ENCODE results near the gene MICALL1. TPM values are rescaled to one million over a fixed set of nuclear protein-coding genes. Genes with fewer than 3 reads are reported as not detected.
"Not testable (repeated sequence)": the region's sequence is repeated elsewhere in the genome, so short reads cannot be mapped to it uniquely, and the experiment has no call there.

MICALL1 gene
- total RNA-seq, 1 donor from 2014 or later, result 9.5 TPM

DNA sequence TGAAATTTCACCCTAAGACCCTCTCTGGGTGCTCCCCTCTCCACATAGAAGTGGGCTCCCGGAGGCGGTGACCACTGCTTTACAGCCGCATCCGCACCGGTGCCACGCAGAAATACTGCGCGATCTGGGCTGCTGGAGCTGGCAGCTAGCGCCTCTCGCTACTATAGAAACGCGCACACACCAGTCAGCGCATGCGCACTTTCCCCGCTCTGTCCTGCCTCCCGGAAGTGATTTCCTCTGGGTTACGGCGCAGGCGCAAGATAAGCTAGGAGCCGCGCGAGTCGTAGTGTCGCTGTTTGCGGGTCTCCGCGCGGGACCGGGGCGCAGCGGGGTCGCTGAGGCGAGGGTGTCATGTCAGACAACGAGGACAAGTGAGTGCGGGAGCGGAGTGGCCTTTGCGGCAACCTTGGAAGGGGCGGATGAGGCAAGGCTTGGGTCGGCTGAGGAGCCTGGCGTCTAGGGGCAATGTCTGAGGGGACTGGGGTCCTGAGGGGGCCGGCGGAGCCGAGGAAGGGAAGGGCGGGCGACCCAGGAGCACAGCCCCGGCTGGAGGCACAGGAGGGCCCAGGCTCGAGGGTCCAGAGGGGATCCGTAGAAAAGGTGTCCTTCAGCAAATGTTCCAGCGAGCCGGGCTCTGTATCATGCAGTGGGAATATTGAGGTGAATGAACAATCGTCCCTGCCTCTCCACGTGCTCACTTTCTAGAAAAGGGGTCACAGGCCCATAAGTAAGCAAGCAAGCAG lies 47.5 kb downstream of the MICALL1 start, which contains the start of the genes C22orf23 and POLR2F:
TSS of gene C22orf23 (minus strand) at position 165 of the 743 bp plus-strand sequence. CDS start 452 bp downstream, outside the sequence.
TSS of gene POLR2F (plus strand) at position 263 of the 743 bp plus-strand sequence. CDS start at position 352, 89 bp downstream.
- ATAC-seq, result peak; percentile 89
- DNase-seq (ENCODE audit: low spot score), result peak; percentile 96

DNA sequence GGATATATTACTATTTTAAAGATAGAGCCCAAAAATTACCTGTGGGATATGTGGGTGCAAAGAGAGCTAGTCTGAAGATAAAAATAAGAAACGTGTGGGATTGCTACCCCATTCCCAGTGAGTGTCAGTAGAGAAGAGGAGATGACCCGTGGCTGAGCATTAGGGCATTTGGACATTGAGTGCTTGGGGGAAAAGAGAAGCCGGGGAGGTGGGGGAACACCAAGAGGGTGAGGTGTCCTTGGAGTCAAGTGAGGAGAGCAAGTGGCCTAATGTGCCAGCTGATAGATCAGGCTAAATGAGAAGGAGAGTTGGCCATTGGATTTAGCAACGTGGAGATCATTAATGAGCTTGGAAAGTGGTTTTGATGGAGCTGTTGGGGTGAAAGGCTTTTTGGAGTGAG lies 48.6 kb downstream of the MICALL1 start:
- DNase-seq (ENCODE audit: low spot score), result no peak

DNA sequence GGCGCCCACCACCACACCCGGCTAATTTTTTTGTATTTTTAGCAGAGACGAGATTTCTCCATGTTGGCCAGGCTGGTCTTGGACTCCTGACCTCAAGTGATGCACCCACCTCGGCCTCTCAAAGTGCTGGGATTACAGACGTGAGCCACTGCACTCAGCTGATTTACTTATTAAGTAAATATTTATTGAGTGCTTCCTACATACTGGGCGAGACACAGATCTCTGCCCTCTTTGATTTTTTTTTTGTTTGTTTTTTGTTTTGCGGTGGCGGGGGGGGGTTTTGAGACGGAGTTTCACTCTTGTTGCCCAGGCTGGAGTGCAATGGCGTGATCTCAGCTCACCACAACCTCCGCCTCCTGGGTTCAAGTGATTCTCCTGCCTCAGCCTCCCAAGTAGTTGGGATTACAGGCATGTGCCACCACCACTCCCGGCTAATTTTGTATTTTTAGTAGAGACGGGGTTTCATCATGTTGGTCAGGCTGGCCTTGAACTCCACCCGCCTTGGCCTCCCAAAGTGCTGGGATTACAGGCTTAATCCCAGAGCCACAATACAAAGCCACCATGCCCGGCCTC lies 49.8 kb downstream of the MICALL1 start:
- not testable (repeated sequence) for DNase-seq (ENCODE audit: low spot score)
- ATAC-seq, result peak; percentile 31

More for the DNA sequence above, 48.6 kb downstream of the MICALL1 start:
- no peak for ATAC-seq

DNA sequence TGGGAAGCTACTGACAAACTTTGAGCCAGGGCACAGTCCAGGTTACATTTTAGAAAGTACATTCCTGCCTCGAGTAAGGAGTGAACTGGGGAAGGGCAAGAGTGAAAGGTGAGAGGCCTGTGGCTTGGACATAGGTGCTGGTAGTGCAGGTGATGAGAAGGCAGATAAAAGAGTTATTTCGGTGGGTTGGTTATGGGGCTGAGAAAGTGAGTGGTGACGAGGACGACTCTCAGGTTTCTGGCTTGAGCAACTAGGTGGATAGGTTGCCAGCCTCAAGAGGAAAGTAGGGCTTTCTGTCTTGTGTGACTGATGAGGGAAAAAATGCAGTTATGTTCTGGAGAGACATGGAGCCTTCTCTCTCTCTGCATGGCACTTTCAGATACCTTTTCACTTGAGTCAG lies 51.1 kb downstream of the MICALL1 start:
- peak; percentile 25 for ATAC-seq
- DNase-seq (ENCODE audit: low spot score), result no peak

DNA sequence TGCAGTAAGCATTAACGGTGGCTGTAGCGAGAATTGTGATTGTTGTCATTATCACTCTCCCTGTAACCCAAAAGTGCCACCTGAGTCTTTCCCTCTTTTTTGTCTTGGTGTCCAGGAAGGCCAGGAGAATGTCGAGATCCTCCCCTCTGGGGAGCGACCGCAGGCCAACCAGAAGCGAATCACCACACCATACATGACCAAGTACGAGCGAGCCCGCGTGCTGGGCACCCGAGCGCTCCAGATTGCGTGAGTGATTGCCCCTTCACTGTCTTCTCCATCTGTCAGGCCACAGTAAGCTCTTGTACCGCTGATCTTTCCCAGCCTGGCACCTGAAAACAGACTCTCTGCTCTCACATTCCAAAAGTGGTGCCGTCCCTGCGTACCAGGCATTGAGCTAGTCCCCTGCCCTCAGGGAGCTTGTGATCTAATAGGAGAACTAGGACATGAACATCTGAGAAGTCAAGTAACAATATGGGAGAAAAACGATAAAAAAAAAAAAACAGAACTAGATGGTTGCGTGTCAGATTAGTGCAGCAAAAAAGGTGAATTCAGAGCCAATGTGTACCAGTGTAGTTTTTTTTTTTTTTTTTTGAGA lies 53.2 kb downstream of the MICALL1 start:
- DNase-seq (ENCODE audit: low spot score), result no peak
- no peak for ATAC-seq

DNA sequence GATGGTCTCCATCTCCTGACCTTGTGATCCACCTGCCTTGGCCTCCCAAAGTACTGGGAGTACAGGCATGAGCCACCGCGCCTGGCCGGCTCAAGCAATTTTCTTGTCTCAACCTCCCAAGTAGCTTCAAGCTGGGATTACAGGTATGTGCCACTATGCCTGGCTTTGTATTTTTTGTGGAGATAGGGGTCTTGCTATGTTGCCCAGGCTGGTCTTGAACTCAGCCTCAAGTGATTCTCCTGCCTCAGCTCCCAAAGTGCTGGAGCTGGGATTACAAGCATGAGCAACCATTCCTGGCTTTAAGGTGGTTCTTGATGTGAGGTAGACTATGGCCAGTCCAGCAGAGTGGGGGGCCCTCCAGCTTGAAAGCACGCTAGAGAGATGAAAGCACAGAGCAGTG lies 55.0 kb downstream of the MICALL1 start:
- DNase-seq (ENCODE audit: low spot score), result no peak
- no peak for ATAC-seq

DNA sequence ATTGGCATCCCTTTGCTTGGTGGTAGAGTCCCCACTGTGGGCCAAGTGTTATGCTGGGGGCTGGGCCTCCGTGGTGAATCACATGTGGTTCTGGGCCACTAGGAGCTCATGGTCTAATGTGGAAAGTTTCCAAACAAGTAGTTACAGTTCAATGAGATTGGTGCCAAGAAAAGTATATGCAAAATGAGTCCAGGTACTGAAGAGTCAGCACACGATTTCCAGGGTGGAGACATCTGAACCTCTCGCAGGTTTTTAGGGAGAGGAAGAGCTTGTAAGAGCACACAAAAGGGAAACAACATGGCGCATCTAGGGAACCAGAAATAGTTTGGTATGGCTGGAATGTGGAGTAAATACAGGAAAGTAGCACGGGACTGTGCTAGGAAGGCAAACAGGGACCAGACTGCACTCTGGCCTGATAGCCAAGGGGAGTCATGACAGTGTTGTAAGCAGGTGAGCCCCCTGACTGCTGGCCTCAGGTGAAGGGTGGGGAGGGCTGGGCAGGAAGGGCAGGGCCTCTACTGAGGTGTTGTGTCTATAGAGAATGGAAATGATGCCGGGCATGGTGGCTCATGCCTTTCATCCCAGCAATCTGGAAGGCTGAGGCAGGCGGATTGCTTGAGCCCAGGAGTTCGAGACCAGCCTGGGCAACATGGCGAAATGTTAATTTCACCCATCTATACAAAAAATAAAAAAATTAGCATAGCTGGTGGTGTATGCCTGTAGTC lies 60.0 kb downstream of the MICALL1 start:
- ATAC-seq (no peak), DNase-seq (ENCODE audit: low spot score) (no peak)

DNA sequence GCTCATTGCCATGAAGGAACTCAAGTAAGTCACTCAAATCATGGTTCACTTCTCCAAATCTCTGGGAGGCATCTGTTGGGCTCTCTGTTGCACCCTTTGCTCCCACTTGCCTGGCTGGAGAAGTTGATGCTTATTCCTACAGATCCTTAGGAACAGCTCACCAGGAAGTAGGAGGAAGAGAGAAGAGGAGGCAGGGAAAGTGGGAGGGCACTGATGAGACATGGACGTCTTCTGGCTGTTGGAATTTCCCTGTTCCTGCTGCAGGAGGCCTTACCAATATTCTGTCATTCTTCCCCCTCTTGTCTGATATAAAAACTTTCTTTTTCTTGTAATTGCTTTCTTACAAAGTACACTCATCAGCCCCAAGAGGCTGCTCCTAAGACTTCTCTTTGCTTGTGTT lies 61.0 kb downstream of the MICALL1 start:
- ATAC-seq, result no peak
- DNase-seq (ENCODE audit: low spot score), result no peak

DNA sequence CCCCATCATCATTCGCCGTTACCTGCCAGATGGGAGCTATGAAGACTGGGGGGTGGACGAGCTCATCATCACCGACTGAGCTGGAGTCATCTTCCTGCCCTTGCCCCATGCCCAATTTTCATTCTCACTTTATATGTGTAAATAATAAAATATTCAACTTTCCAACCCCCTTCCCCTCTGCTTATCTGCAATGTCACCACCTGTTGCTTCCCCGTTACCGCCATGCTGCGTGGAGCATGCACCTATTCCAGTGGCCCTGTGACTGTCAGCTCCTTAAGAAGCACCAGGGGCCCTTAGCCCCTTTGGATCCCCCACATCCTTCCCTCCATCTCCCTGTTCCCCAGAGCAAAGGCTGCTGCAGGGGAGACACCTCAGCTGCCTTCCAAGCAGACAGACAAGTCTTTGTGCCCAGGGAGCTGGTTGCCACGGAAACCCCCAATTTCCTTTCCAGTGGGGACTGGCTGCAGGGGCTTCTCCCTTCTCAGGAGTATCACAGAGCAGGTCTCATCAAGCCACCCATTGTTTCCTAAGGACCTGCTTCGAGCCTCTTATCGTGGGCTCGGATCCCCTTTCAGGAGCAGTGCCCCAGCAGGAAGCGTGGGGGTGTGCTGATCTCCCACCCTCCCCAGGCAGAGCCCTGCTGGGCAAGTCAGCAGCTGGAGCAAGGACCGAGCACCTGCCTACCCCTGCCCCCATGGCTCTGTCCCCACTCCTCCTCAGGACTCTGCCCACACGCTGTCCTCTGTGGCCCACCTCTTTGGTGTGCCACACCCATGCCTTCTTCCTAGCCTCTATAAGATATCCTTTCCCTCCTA lies 61.7 kb downstream of the MICALL1 start:
- DNase-seq (ENCODE audit: low spot score) (no peak), ATAC-seq (no peak)

DNA sequence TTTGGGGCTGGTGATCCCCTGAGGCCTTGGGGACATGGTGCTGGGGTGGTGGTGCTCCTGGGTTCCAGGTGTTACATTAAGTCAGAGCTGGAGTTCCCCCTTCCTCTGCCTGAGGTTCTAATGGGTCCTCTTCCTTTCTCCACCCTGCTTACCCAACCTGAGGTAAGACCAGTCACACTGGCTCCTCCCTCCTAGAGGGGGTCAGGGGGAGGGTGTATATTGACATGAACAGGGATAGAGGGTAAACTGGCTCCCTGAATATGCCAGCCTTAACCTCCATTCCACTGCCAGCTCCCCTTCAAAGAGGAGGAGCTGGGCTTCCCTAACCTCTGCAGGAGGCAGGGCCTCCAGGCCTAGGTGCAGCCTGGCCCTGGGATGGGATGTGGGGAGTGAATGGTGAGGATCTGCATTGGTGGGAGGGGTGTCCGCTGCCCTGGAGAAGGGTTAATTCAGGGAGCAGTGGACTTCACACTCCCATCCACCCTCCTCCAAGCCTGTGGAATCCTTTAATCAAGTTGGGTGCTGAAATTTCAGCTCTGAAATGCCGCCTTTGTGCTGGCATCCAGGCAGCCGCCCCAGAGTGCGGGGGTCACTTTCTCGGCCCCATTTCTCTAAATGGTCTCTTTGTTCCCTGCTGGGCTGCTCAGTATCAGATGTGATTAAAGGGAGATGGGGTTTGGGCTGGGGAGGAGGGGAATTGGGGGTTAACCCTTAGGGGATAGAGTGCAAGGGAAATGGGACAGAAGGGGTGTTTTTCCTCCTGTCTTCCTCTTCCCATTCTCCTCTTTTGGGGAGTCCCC lies 62.6 kb downstream of the MICALL1 start:
- DNase-seq (ENCODE audit: low spot score) (no peak), ATAC-seq (no peak)

DNA sequence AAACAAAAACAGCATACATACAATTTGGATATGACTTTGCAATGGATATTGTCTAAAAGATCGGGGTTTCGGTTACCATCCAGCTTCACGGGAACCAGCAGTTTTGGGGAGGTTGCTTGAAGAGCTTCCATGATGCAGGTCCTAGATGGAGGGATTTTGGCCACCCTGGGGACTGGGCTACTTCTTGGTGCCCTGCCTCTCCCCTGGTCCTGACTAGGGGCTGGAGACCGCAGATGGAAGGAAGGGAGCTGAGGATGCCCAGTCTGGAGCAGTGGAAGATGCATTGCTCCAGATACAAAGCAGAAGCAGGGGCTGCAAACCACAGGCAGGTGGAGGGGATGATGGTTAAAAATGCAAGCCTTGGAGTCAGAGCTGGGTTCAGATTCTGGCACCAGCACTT lies 64.8 kb downstream of the MICALL1 start:
- DNase-seq (ENCODE audit: low spot score), result no peak
- ATAC-seq, result no peak

DNA sequence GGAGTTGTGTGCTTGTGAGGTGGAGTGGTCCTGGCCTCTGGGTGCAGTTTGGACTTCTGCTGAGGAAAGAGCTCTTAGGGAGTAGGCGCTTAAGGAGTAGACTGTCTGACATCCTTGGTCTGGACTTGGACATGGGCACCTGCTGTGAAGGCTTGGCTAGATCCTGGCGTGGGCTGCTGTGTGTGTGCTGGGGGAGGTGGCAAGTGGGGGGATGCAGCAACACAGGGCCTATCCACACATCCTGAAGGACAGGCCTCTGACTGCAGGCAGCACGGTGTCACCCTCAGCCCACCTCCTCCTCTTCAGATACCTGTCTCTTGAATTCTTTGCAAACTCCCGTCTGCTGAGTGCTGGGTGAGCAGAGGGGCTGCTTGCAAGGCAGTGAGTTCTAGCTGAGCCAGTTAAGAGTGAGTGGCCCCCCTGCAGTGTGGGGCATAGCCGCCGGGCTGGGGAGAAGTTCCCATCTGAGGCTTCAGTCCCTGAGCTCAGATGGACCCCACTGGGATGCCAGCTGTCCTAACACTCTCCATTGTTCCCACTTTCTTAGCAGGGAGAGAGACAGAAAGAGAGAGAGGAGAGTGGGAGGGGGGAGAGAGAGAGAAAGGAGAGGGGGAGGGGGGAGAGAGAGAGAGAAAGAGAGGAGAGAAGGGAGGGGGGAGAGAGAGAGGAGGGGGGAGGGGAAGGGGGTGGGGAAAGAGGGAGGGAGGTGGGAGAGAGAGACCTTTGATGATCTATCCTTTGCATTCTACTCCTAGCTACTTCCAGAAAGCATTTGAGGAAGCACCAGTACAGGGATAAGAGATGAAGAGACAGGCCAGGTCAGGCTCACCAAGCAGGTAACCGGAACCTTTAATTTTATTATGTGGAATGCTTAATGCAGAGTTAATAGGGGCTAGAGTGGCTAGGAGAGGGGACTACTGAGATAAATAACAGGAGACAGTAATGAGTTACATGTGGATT lies 65.7 kb downstream of the MICALL1 start:
- ATAC-seq, result no peak
- no peak for DNase-seq (ENCODE audit: low spot score)

DNA sequence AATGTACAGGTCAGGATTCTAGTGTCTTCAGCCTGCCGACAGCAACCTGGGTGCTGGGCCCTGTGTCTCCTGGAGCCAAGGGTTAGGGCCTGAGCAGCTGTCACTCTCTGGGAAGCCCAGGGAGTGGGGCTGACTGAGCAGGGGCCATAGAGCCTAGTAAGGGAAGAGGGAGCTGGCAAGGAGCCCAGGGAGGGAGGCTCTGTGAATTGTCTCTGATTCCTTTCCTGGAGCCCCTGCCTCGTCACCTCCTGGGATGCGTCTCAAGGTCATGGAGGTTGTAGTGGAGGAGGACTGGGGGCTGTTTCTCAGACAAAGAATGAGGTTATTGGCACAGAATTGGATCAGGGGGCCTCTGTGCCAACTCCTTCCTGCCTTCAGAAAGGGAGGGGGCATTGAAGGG lies 66.4 kb downstream of the MICALL1 start:
- no peak for DNase-seq (ENCODE audit: low spot score)

DNA sequence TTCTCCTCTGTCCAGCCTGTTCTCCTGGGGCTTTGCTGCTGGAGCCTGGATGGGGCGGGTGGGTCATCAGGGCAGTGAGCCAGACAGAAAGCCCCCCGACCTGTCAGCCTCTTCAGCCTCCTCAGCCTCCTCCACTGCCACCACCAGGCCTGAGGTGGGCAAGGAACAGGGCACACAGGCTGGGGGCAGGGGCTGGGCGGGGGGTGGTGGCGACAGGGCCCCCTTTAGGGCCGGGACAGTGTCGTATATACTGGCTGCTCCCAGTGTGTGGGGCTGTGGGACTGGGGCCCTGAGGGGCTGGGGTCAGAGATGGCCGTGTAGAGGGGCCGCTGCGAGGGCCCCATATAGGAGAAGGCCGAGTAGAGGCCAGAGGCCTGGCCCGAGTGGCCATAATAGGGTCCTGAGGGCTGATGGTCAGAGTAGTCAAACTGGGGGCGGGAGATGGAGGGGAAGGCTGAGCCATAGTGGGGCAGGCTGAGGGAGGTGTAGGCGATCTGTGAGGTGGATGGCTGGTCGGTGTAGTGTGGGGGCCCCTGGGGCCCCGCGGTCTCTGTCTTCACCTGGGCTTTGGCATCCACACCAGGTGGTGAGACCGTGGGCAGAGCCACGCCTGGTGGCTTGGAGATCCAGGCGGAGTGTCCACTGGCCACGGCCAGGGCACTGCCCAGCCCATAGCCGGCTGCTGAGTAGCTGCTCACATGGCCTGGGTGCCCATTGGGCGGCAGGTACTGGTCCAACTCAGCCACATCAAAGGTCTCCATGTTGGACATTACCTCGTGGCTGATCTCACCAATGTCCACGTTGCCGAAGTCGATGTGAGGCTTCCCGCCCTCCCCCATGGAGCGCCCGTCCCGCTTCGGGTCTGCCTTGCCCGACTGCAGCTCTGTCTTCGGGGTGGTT lies 67.4 kb downstream of the MICALL1 start:
- DNase-seq (ENCODE audit: low spot score) (no peak), ATAC-seq (no peak)

More for the DNA sequence above, 66.4 kb downstream of the MICALL1 start:
- no peak for ATAC-seq

DNA sequence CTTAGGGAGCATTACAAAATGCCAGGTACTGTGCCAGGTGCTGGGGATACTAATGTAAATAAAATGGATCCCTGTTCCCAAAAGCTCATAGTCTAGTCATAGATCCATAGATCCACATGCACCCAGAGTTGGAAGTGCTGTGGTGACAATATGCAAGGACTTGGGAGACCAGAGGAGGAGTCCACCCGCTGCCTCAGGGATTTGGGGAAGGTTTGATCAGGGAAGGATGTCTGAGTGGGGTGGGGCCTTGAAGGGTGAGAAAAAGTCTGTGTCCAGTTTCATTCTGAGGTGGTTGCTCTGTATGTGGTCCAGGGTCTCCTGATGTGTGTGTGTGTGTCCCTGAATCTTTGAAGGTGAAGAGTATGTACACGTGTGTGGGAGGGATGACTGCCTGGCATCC lies 69.1 kb downstream of the MICALL1 start:
- no peak for DNase-seq (ENCODE audit: low spot score)
- ATAC-seq, result no peak

DNA sequence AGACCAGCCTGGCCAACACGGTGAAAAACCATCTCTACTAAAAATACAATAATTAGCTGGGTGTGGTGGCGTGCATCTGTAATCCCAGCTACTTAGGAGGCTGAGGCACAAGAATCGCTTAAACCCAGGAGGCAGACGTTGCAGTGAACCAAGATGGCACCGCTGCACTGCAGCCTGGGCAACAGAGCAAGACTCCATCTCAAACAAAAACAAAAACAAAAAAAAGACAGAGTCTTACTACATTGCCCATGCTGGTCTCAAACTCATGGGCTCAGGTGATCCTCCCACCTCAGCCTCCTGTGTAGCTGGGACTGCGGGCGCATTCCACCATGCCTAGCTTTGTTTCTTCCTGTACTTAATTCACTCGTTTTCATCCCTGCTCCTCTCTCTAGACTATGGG lies 69.9 kb downstream of the MICALL1 start:
- not testable (repeated sequence) for DNase-seq (ENCODE audit: low spot score); ATAC-seq

DNA sequence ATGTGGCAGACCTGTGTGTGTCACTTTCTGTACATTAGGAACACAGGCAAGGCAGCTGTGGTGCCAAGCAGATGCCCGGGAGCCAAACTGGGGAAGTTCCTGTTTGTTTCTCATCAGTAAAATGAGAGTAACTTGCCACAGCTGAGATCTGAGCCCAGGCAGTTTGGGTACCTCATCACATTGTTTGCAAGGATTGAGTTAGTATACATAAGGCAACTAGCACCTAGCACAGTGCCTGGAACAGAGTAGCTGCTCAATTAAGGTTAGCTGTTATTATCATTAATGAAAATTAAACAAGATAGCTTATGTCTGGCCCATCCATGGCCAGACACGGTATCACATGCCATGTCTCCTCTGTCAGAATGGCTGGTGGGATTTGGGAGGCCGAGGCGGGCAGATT lies 70.5 kb downstream of the MICALL1 start:
- ATAC-seq, result no peak
- DNase-seq (ENCODE audit: low spot score), result no peak

All from left lobe of liver (tissue), 2 donors.